GM12892 (cell line): ENCODE data around the gene HSD11B1.

Source experiments
- POLR2AphosphoS5 ChIP-seq: IDR thresholded peaks from 2 replicates; pipeline ENCODE4 v1.6.1; 2011; ENCODE audit warnings: low read depth, low read length, control low read depth
- TAF1 ChIP-seq: IDR thresholded peaks from 2 replicates; pipeline ENCODE4 v1.6.1; 2011; ENCODE audit warnings: low read depth, mild to moderate bottlenecking, control low read depth, low read length, borderline replicate concordance

DNA sequence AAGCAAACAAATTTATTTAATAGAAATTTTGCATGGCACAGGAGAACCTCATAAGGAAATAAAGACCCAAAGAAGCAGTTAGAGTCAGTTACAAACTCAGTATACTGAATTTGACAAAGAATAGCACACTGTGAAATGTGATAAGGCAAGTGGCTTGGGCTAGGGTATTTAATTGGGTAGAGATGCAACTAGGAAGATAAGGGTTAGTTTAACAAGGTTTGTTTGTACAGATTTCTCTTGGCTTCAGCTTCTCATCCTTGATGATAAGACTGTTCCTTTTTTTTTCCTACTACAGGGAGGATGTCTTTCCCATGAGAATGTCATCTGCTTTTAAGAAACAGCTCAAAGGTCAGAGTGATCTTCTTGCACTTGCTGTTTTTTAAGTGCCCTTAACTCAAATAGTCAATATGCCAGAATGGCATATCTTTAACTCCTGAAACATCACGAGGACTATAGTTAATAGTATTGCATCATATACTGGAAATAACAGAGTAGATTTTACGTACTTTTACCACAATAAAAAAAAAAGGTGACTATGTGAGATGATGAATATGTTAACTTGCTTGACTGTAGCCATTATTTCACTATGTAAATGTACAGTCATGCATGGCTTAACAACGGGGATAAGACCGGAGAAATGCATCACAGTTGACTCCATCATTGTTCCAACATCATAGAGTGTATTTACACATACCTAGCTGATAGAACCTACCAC is 42.0 kb downstream of the HSD11B1 start:
- TF ChIP-seq POLR2AphosphoS5 (no peak), TAF1 (no peak)
